GM21717 (cell line): Measurements from ENCODE around the gene ZBED3.

Experiments
- ATAC-seq: cut with Tn5 transposase; IDR thresholded peaks from one replicate; pipeline ENCODE4 v1.9.1; 2021; ENCODE audit warnings: mild to moderate bottlenecking, moderate library complexity; ENCODE audit not compliant: unreplicated experiment

ZBED3 gene

DNA sequence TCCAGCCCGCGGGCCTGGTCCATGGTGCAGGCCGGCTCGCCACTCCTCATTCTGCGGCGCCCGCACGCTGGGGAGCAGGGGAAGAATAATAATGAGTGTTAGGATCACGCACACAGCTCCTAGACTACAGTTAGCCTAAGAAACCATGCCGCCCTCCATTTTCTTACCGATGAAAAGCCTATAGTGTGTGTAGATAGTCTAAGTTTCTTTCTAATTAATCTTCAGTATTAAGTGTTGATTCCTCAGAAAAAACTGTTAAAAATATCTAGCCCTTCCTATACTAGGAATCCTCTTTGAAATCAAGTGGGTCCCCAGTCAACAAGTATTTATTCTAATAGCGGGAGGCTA is 9.3 kb downstream of the ZBED3 start:
- ATAC-seq: no peak

DNA sequence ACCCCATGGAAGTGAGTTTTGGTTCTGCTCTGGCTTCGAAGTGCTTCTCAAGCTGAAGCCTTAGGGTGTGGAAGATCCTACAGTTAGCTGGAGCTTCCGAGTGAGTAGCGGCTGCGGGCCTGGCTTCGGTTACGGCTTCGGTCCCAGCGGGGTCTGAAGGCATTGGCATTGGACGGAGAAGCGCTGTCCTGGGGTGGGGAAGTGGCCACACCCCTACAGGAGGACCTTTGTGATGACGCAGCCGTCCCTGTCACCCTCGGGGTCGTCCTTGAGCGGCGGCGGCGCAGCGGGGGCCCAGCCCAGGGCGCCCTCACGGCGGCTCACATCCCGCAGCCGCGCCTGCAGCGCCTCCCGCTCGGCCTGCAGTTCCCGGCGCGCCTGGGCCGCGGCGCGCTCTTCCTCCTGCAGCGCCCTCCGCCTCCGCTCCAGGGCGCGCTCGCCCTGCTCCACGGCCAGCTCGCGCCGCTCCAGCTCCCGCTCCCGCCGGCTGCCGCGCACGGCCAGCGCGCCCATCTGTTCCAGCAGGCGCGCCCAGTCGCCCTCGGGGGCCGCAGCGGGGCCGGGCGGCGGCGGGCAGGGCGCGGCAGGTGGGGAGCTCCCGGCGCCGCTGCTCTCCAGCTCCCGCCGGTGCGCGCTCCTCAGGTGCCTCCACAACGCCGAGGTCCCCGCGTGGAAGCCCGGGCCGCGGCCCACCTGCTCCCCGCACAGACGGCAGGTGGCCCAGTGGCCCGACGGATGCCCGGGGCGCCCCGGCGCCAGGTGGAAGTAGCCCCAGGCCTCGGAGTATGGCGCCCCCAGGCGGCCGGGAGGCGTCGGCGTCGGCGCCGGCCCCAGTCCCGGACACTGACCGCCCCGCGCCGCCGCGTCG is 9.9 kb downstream of the ZBED3 start:
- peak; percentile 79 for ATAC-seq

DNA sequence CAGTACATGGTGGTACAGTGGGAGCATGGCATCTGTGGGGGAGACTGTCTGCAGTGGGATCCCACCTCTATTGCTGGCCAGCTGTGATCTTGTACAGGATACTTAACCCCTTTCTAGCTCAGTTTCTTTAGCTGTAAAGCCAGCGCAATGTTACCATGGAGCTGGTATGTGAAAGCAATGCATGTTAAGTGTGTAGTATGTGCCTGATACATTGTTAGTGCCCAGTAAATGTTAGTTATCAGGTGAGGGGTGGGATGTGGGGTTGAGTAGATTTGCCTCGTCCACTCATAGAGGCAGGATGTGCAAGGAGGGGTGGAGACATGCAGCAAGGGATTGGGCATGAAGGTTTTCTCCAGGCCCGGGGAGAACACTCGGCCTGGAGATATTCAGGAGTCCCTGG is 12.3 kb downstream of the ZBED3 start:
- ATAC-seq: no peak

DNA sequence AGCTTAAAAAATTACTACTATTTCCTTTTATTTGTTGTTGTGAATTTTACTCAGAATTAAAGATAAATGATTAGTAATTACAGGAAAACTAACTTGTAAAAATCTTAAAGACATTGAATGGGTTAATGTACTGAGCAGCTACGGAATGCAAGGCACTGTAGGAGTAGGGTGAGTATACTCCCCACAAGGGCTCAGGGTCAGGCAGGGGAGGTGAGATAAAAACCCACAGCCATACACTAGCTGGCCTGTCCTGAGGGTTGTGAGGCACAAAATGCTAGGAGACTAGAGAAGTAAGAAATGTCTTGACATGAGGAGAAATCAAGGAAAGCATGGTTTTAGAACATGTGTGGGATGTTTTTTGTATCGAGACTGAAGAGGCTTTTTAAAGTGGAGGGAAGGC is 13.4 kb downstream of the ZBED3 start:
- ATAC-seq: no peak

DNA sequence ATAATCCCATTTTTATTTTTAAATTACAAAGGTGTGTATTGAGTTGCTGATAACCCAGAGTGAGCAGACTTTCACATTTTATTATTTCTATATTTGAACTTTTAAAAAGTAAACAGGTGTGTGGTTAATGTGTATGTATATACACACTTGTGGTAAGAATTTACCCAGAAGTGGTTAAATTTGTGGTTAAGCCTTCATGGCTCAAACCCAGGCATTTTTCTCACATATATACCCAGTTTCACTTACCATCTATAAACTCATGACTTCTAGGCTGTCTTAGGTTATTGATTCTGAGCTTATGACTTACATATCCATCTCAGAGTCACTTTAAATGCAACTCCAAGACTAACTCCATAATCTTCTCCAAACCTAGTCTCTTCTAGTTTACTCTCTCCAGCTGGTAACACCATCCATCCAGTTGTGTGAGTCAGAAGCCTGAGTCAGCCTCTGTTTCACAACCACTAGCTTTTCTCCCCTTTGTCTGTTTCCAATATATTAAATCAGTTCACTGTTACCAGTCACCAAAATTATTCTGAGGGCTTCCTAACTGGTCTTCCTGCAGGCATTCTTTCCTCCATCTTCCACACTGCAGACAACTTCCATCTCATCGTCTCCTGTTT is 20.2 kb downstream of the ZBED3 start:
- ATAC-seq: no peak

DNA sequence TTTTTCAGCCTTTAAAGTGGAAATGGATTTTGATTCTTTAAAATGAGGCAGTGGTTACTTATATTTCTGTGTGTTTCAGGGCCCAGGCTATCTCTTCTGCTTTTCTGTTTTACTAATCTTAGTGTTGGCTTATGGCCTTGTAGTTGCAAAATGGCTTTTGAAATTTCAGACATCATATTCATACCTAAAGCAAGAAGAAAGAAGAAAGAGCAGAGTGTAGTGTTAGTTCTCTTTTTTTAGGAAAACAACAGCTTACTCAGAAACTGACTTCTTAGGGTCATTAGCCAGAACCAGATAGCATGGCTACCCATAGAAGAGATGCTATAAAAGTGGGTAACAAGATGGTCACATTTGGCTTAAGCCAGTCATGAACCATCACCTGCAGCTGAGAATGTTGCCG is 20.9 kb downstream of the ZBED3 start:
- ATAC-seq: no peak

DNA sequence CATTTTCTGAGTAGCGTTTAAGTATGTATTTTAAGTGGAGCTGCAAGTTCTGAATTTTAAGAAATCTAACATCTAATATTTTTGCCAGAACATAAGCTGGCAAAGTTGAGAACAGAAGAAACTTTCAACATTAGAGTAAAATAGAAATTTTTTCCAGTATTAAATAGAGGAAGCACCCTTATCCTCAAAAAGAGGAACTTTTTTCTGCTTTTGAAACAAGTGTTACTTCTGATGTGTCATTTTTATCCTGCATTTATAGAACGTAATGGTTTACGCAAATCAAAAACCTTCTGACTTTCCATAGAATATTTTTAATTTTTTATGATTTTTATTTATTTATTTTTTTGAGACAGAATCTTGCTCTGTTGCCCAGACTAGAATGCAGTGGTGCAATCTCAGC is 21.8 kb downstream of the ZBED3 start:
- no peak for ATAC-seq

DNA sequence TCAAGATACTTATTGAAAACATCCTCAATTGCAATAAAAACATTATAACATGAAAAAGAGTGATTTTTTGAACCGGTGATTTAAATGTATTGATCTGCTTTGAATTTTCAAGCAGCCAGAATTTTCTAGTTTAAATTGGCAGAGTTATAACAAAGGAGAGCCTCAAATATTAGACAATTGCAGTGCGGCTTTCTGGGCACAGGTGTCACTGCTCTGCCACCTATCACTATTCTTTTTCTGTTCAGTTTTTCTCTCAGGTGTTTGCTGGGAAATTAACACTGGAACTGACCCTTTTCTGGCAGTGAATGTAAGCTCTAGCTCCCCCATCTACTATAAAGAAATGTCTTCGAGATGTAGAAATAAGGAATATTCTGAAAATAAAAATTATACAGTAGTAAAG is 23.0 kb downstream of the ZBED3 start:
- ATAC-seq: no peak

DNA sequence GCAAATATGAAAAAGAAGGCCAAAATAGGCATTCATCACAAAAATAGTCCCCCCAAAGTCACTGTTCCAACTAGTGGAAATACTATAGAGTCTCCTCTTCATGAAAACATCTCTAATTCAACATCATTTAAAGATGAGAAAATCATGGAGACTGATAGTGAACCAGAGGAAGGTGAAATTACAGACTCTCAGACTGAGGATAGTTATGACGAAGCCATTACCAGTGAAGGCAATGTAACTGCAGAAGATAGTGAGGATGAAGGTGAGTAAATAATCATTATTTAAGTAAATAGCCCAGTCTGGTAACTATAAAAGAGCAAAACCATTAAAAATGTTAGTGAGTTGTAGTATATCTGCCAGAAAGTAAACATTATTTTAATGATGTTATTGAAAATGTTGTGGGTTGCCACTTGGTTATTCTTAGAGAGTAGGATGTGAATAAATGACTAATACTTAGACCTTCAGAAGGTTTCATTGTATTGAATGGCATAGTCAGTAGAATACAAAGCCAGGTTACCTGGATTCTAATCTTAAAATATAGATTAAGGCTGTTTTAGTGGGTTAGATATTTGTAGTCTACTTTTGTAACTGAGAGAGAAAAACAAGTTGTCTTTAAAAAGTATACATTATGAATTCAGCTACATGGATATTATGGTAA is 40.5 kb downstream of the ZBED3 start:
- no peak for ATAC-seq

DNA sequence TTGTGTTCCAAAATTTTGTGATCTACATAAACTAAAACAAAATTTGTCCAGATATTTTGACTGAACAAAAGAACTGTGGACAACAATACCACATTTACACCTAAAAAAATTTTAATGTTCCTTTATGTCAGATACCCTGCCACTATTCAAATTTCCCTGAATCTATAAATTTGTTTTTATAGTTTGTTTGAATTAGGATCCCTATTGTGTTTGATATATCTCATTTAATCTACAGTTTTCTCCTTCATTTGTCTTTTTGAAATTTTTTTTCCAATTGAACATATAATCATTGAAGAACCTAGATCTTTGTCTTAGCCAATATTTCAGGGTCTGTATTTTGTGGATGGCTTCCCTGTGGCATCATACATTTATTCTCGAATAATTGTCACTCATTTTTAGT is 51.1 kb downstream of the ZBED3 start:
- no peak for ATAC-seq

DNA sequence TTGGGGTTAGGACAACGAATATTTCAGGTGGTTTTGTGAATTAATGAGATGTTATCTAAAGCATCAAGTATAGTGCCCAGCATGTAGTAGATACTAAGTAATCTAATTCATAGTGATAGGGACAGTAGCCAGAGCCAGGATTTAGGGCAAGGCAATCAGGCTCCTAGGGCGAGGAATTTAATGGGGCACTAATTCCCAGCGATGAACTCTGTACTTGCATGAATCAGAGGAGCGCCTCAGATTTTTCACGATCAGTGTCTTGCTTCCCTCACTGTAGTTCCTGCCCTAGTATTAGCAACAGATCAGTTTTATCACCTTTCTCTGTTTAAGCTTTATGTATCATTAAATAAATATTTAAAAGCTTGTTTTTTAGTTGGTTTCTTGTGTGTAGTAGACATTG is 53.7 kb downstream of the ZBED3 start:
- ATAC-seq: no peak

DNA sequence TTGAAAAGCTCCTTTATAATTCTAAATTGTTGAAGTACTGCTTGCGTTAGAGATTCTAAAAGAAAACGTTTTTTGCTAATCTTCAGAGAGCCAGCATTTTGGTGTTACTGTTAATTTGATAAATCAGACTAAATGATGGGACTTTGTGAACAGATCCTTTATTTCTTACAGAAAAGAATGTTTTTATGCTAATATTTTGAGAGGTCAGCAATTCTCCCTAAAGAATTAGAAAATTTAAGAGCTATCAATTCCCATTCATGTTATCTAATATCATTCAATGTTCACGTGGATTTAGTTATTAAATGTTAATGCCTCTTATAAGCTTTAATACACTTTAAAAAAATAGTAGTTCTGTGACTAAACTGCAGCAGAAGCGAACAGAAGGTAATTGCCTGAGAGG is 54.5 kb downstream of the ZBED3 start:
- no peak for ATAC-seq

DNA sequence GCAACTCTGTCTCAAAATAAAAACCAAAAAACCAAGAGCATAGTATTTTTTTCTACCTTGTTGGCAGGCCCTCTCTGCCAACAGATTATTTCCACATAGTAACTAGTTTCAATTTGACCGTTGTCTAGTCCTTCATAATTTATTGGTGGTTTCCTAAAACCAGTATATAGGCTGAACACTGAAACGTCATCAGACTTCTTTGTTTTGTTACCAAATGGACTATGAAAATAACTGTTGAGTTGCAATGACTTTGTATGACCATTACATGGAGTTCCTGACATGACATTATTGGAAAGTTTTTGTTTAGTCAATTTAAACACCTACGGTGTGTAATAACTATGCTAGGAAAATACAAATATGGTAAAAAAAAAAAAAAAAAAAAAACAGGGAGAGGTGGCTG is 55.2 kb downstream of the ZBED3 start:
- ATAC-seq: no peak

DNA sequence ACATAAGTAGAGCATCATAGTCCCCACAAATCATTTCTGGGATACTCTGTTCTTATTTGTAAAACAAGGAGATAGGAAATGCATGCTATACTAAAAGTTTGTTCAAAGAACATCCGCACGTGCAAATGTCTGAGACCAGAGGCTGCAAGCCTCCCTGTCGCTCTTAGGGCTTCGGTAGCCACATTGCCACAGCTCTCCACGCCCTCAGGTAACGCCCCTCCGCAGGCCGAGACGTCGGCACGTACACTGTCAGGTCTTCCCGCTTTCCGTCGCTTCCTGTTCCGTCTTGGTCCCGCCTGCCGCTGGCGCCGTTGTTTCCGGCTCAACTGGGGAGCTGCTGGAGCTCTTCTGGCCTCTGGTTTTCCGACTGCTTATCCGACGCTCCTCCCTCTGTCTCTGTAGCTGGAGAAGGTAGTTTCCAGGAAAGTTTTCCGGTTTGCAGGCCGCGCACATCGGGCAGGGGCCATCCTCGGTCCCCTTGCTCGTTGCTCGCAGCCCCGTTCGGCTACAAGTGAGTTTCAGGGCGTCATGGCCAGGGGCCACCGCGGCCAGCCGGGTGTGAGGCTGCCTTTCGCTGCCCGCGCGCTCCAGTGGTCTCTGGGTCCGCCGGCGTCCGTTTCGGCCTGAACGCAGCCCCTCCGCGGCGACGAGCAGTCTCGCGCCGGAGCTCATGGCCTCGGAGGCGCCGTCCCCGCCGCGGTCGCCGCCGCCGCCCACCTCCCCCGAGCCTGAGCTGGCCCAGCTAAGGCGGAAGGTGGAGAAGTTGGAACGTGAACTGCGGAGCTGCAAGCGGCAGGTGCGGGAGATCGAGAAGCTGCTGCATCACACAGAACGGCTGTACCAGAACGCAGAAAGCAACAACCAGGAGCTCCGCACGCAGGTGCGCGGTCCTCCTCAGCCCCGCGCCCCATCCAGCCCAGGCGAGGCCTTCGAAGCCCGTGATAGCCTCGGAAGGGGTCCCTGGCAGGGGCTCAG is 56.7 kb downstream of the ZBED3 start, which contains the start of gene AGGF1:
Gene AGGF1 (plus strand): TSS at position 308 of the 975 bp plus-strand sequence. CDS start 363 bp downstream, at position 671.
- ATAC-seq: peak; percentile 98

DNA sequence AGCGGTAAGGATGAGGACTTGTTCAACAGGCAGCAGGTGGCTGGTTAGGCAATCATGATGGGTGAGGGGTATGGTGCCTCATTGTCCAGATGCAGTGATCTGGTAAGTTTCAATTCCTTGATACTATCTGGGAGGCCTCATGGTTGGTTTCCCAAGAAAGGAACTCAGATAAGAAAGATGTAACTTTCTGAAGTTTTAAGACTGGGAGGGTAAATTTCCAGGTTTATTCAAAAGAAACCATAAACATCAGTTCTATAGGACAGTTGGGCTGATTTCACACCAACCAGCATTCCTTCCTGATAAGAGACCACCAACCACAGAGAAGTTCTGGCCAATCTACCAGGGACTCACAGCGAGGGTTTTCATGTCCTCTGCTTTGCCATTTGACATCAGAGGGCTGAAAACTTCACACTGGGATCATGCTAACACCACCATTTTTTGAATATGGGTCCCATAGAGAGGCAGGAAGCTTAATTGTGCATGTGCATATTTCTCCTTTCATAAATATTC is 57.7 kb downstream of the ZBED3 start:
- ATAC-seq: no peak

DNA sequence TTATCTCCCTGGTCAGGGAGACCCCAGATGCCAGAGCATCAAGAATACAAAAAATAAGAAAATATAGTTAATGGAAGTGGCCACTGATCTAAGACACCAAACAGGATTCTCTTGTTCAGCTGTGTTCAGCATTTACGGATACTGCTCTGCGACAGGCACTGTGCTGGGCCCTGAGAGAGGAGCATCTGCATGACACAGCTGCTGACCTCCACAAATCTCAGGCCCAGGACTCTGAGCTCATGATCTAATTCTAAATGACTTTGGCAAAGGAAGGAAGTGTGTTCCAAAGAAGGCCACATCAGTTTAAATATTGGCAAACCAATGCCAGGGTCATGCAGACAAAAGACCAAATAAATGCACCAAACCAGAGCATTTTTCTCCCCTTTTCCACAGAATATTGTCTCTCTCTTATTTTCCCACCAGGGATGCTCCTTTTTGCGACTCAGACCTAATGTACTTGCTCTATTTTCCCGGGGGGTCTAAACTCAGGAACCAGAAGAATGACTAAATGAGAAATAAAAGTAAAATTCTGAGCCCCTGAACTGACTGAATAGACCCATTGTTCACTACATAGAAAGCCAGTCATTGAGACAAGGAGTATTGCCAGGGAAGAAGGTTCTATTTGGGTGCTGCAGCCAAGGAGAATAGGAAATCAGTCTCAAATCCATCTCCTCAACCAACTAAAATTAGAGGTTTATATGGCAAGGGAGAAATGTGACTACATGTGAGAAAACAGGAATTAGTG is 58.3 kb downstream of the ZBED3 start:
- no peak for ATAC-seq

DNA sequence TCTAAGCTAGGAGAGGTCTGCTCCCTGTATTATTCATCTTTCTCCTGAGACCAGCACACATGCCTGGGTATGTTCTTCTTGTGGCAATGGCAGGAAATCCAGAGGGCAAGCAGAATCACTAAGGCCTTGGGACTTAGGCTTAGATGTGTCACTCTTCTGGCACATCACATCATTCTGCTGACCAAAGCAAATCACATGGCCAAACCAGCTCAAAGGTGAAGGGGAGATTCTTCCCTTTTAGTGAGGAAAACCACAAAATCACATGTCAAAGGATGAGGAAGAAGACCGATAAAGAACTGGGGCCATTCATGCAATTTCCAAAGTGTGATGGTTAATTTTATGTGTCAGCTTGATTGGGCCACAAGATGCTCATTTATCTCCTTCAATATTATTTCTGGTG is 62.6 kb downstream of the ZBED3 start:
- no peak for ATAC-seq

DNA sequence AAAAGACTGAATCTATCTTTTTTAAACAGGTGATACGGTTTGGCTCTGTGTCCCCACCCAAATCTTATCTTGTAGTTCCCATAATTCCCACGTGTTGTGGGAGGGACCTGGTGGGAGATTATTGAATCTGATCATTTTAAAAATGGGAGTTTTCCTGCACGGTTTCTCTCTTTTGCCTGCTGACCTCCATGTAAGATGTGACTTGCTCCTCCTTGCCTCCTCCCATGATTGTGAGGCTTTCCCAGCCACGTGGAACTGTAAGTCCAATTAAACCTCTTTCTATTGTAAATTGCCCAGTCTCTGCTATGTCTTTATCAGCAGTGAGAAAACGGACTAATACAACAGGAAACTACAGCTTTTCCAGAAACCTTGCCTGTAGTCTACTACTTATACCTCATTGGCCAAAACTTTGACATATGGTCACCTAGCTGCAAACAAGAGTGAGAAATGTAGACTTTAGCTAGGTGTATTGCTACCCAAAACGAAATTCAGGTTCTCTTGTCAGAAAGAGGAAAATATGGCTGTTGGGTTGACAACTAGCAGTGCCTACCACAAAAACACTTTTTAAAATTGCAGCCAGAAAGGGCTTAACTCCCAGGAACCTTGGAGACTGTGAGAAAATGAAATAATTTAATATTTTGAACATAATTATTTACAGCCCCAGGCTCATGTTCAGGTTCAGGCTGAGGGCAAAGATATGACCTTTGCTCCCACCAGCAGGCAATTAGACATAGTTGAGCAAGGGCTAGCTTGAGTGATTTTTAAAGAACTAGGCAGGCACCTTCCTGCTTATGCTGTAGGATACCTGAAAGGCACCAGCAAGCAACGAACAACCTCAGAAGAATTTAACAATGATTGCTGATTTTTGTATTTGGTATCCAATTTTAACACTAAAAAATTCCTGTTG is 64.3 kb downstream of the ZBED3 start:
- no peak for ATAC-seq
